Adrenal gland (tissue), 5 donors: ENCODE data around the gene SYT5.

Experiments
- CTCF ChIP-seq, 6 experiments: fragments of 450-650 bp in 4 of 6; fragments of 200-600 bp in 2 of 6; sonication (generic) in 1 of 6; IDR thresholded peaks; 1 replicate in 5 of 6; 2 replicates in 1 of 6; pipeline versions ENCODE4 v1.5.1 to v1.8.0; 2016 to 2021; ENCODE audit warnings: antibody characterized with exemption in 6 of 6, mild to moderate bottlenecking in 2 of 6, moderate library complexity in 1 of 6
- POLR2A ChIP-seq, 2 donors: fragments of 450-650 bp; IDR thresholded peaks; one replicate each; pipeline ENCODE4 v1.6.1; 2017; ENCODE audit warnings: antibody characterized with exemption in 2 of 2, mild to moderate bottlenecking in 2 of 2, moderate library complexity in 1 of 2
- donor health status: DM: no; HTN: no; CAD: no.

DNA sequence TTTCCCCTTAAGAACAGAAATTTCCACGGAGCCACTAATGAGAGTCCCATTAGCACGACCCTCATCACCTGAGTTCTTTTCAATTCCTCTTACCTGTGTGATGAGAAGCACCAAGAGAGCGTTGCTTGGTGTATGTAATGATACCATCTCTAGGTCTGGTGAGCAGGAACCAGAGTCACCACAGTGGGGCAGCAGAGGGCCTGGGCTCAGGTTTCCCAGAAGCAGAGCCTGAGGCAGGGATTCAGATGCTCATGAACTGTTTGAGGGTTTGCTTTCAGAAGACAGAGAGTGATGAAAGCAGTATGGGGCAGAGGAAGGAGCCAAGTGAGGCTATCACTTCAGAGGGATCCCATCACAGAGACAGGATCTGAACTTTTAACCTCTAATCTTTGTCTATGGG lies 32.4 kb upstream of the SYT5 start:
- peak in 2 of 6 experiments; percentile 13 to 16 for TF ChIP-seq CTCF (IDR thresholded peaks at IDR 0.05)
- TF ChIP-seq POLR2A (IDR thresholded peaks at IDR 0.05), result no peak
